ENCODE measurements around the gene ELMO3. TPM values are rescaled to one million over a fixed set of nuclear protein-coding genes. Genes with fewer than 3 reads are reported as not detected.

Gene ELMO3
- total RNA-seq, 1 experiment from 2014 or later = 2.0 TPM

- intact Hi-C loops (cut with micrococcal nuclease; ENCODE audit: unreplicated experiment) = no loop called here
- DNase-seq (ENCODE audit: low read depth, low spot score) = no peak
- peak; percentile 55 for ATAC-seq
- H3K4me1 ChIP-seq (ENCODE audit: control insufficient read depth, insufficient read depth, low read length) = peaks cover 11% of the 10 kb centered on the region; the same call in 1 of the 2 replicates
- BruUV-seq (replicated peaks) = no TSS peak
- H3K27me3 ChIP-seq (ENCODE audit: control insufficient read depth, insufficient read depth, low read length) = no peaks in the 10 kb centered on the region
- peak in 1 of 2 experiments; percentile 10; a peak in 1 of 4 replicates for TF ChIP-seq REST (IDR thresholded peaks at IDR 0.05; ENCODE audit: insufficient read depth in 1 of 2, low read depth in 2 of 2, low read length in 1 of 2)
- TF ChIP-seq POLR2AphosphoS5 (IDR thresholded peaks at IDR 0.05; ENCODE audit: low read depth, low read length) = peak; percentile 22; the same call in 1 of the 2 replicates
- TF ChIP-seq CTCF (IDR thresholded peaks at IDR 0.05) = no peak
- no peaks in the 10 kb centered on the region for H3K9me3 ChIP-seq (ENCODE audit: control insufficient read depth, insufficient read depth, low read depth, low read length)
- H3K36me3 ChIP-seq (ENCODE audit: control insufficient read depth, insufficient read depth, low read length) = peaks cover under 1% of the 10 kb centered on the region; the same call in 1 of the 2 replicates
- H3K4me3 ChIP-seq (ENCODE audit: low read depth in 2 of 2, low read length in 2 of 2) = peak overlapping the region; percentile 38 to 48
- no peak overlapping the region for H3K27ac ChIP-seq (ENCODE audit: low read length)
- ChIA-PET POLR2A (no interaction called here), CTCF (no interaction called here)
- in situ Hi-C loops (cut with HindIII; ENCODE audit: low pct_unique_long_range_greater_than_20kb, low sequenced_read_pairs) = no loop called here
These were observed 20.9 kb upstream of the ELMO3 start for GRCh38 chr16:67177743-67178699.

- ChIA-PET CTCF (no interaction called here), POLR2A (no interaction called here)
- in situ Hi-C loops (cut with HindIII; ENCODE audit: low pct_unique_long_range_greater_than_20kb, low sequenced_read_pairs) (no loop called here), intact Hi-C loops (cut with micrococcal nuclease; ENCODE audit: unreplicated experiment) (loop anchor here (10.0 kb wide), 1 partner anchor 225 kb away; no protein-coding TSS in a partner anchor)
- H3K27ac ChIP-seq (ENCODE audit: low read length) = no peak overlapping the region
- no TSS peak for BruUV-seq (replicated peaks)
- no peak overlapping the region for H3K4me3 ChIP-seq (ENCODE audit: low read depth in 2 of 2, low read length in 2 of 2)
- H3K4me1 ChIP-seq (ENCODE audit: control insufficient read depth, insufficient read depth, low read length) = peaks cover 8% of the 10 kb centered on the region; the same call in 1 of the 2 replicates
- H3K27me3 ChIP-seq (ENCODE audit: control insufficient read depth, insufficient read depth, low read length) = no peaks in the 10 kb centered on the region
- TF ChIP-seq CTCF (IDR thresholded peaks at IDR 0.05) = peak; percentile 65
- no peak for TF ChIP-seq SIN3A (IDR thresholded peaks at IDR 0.05; ENCODE audit: borderline replicate concordance, insufficient read depth, low read depth, low read length)
- no peak for TF ChIP-seq POLR2AphosphoS5 (IDR thresholded peaks at IDR 0.05; ENCODE audit: low read depth, low read length)
- no peak for TF ChIP-seq REST (IDR thresholded peaks at IDR 0.05; ENCODE audit: insufficient read depth in 1 of 2, low read depth in 2 of 2, low read length in 1 of 2)
- TF ChIP-seq TCF7L2 (IDR thresholded peaks at IDR 0.05; ENCODE audit: low read depth, low read length) = no peak
- peaks cover 4% of the 10 kb centered on the region; the same call in 1 of the 2 replicates for H3K36me3 ChIP-seq (ENCODE audit: control insufficient read depth, insufficient read depth, low read length)
- no peak for DNase-seq (ENCODE audit: low read depth, low spot score)
- no peaks in the 10 kb centered on the region for H3K9me3 ChIP-seq (ENCODE audit: control insufficient read depth, insufficient read depth, low read depth, low read length)
- ATAC-seq = no peak
These were observed 19.4 kb upstream of the ELMO3 start for GRCh38 chr16:67179421-67180080.
